RCC 7860 (cell line): ENCODE results near the gene THSD8.

Experiments used
- DNase-seq: peaks from one replicate; pipeline ENCODE4 v3.0.0-alpha.2; 2015; ENCODE audit warnings: low spot score
- FAIRE-seq: peaks from 2 replicates; lab custom pipeline; 2012; peaks lifted over from hg19 to GRCh38; lab: Jason Lieb, UNC

Gene THSD8

DNA sequence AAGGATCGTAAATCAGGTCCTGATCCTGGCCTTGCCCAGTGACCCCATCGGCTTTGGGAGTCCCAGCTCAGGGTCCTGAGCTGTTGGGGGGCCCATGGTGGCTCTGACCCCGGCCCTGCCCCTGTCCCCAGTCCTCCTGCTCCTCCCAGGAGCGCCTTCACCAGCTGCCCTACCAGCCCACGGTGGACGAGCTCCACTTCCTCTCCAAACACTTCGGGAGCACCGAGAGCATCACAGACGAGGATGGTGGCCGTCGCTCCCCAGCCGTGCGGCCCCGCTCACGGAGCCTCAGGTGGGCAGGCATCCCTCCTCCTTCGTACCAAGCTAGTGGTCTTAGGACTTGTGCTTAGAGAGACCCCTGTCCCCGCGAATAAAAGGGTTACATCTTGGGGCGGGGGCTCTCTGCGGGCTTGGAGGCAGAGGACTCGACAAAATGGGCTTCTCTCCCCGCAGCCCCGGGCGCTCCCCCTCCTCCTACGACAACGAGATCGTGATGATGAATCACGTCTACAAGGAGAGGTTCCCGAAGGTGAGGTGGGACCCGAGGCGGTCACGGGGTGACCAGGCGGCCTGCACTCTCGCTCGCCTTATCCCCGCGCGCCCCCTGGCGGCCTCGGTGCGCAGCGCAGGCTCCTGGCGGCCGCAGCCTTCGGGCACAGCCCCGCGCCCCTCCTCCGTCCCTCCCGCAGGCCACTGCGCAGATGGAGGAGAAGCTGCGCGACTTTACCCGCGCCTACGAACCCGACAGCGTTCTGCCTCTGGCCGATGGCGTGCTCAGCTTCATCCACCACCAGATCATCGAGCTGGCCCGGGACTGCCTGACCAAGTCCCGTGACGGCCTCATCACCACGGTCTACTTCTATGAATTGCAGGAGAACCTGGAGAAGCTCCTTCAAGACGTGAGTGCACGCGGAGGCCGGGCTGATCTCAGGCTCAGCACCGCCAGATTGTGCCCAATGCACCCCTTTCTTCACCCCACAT is 45.6 kb downstream of the THSD8 start:
- DNase-seq (peak; percentile 73), FAIRE-seq (no peak)
